Activated CD4-positive, alpha-beta T cell treated with anti-CD3 and anti-CD28 coated beads for 36 hours (primary cell): ENCODE results near the gene CIAO1. TPM values are rescaled to one million over a fixed set of nuclear protein-coding genes. Genes with fewer than 3 reads are reported as not detected.
"Not testable (repeated sequence)": the region's sequence is repeated elsewhere in the genome, so short reads cannot be mapped to it uniquely, and the experiment has no call there.

Experiments used
- ATAC-seq: fragments of 200-7000 bp; cut with Tn5 transposase; one replicate; pipeline ENCODE4 v1.10.0; 2021; ENCODE audit warnings: mild to moderate bottlenecking, moderate library complexity
- CTCF ChIA-PET: fragments of 350-600 bp; sonication (Branson Sonifier 250); formaldehyde crosslinking; loops from one replicate; lab custom pipeline; 2021; ENCODE audit warnings: antibody characterized with exemption; lab: Charles Lee
- POLR2A ChIA-PET: fragments of 350-600 bp; sonication (Branson Sonifier 250); formaldehyde crosslinking; loops from one replicate; lab custom pipeline; 2021; ENCODE audit warnings: antibody characterized with exemption, inconsistent platforms; lab: Charles Lee
- DNase-seq: peaks from one replicate; pipeline ENCODE4 v3.0.0-alpha.2; 2020
- H3K27ac Mint-ChIP-seq: one replicate; pipeline ENCODE4 v1.8.0; 2021; ENCODE audit warnings: mixed read lengths
- H3K27me3 Mint-ChIP-seq: one replicate; pipeline ENCODE4 v1.8.0; 2021; ENCODE audit warnings: mixed read lengths
- H3K36me3 Mint-ChIP-seq: one replicate; pipeline ENCODE4 v1.8.0; 2021; ENCODE audit warnings: low read depth, mixed read lengths
- H3K4me1 Mint-ChIP-seq: one replicate; pipeline ENCODE4 v1.8.0; 2021; ENCODE audit warnings: mixed read lengths
- H3K4me3 Mint-ChIP-seq: one replicate; pipeline ENCODE4 v1.8.0; 2021; ENCODE audit warnings: mild to moderate bottlenecking, moderate library complexity, mixed read lengths
- H3K9me3 Mint-ChIP-seq: one replicate; pipeline ENCODE4 v1.8.0; 2021; ENCODE audit warnings: low read depth, mixed read lengths
- intact Hi-C, 2 experiments: fragments of 100-400 bp; cut with DNase I in 1 of 2; cut with micrococcal nuclease in 1 of 2; formaldehyde crosslinking; loops; one replicate each; pipeline versions ENCODE4 v1.14.2 to v1.15.1; 2022 to 2024; cut with DNase I, micrococcal nuclease
- total RNA-seq, 2 experiments: library from RNA; stranded (reverse); gene quantifications; one replicate each; pipeline ENCODE4 v1.2.3, GENCODE V29; 2021

Gene CIAO1
- 10 to 100 TPM; 72.1 to 77.6 TPM for total RNA-seq

DNA sequence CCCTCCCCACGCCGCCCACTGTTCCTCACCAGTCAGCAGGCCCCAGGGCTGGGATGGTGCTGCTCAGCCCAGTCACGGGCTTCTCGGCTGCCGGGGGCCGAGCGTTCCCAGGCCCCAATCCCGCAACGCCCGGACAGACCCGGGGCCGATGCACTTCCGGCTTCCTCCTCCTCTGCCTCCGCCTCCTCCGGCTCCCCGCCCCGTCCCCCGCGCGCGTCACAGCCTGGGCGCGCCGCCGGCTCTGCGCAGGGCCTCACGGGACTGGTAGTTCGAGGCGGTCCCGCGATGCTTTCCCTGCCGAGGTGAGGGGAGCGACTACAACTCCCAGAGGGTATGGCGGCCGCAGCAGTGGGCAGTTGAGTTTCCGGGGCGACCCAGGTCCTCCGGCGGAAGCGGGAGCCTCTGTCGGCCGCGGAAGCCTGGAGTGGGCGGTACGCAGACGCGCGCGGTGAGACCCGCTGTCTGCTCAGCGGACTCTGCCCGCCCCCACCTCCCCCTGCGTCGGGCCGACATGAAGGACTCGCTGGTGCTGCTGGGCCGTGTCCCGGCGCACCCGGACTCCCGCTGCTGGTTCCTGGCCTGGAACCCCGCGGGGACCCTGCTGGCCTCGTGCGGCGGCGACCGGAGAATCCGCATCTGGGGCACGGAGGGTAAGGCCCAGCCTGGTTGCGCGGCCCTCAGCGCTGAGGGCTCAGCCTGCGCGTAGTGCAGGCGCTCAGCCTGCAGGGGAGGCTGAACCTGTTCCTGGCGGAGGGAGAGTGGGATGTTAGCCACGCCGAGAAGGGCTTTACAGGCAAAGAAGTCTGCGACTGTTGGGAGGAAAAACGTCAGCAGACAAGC, at the start of gene CIAO1, which contains the start of gene TMEM127:
TSS of gene CIAO1 (plus strand) at position 386 of the 840 bp plus-strand sequence. CDS start at position 512, 126 bp downstream.
TSS of gene TMEM127 (minus strand) at position 158 of the 840 bp plus-strand sequence. CDS start 616 bp downstream, outside the sequence.
- Mint-ChIP-seq H3K4me3 (peak within 1 kb of the TSS; percentile 99), H3K27me3 (no peaks in the 10 kb centered on the region), H3K36me3 (peaks cover 35% of the 10 kb centered on the region), H3K27ac (peak within 1 kb of the TSS; percentile 99), H3K9me3 (no peaks in the 10 kb centered on the region), H3K4me1 (peaks cover 57% of the 10 kb centered on the region)
- intact Hi-C loops = loop anchor here (1.0 to 10.0 kb wide), 24 partner anchors 24 to 1399 kb away; partner anchors contain the start of genes ADRA2B (in 2 of the 2), SNRNP200 (in 2 of the 2), STARD7 (in 2 of the 2) and ACTR1B (in 1 of the 2)
- POLR2A ChIA-PET = interaction anchor here (1.2 kb wide), 1 partner anchor 65 kb away, joined by 5 read pairs; no protein-coding TSS in a partner anchor
- peak; percentile 94 for ATAC-seq
- CTCF ChIA-PET = interaction anchor here (0.7 to 1.9 kb wide), 7 partner anchors 14 to 127 kb away, joined by 3 to 10 read pairs (median 6); partner anchors contain the start of genes ASTL and STARD7
- peak; percentile 99 for DNase-seq

DNA sequence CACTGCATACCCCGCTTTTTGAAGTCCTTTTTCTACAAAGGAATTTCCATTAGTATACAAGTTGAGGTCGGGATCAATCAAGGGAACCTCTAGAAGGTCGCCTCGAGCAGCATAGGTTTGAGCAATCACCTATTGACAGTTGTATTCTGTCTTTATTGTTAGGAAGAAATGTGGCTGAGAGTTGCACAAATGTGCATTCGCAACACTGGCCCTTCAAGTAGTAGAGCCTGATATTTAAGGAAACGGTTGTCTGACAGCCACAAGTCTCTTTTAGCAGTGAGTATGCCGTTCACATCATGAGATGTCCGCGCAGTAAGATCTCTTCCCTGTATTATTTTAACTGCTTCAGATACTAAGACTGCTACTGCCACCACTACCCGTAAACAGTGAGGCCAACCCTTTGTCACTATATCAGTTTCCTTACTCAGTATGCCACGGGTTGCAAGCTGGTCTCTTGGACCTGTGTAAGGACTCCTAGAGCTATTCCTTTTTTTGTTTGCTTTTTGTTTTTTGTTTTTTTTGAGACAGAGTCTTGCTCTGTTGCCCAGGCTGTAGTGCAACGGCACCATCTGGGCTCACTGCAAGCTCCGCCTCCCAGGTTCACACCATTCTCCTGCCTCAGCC, 47.4 kb upstream of the CIAO1 start:
- POLR2A ChIA-PET = no interaction called here
- Mint-ChIP-seq H3K9me3 (no peaks in the 10 kb centered on the region), H3K27ac (no peak overlapping the region), H3K4me3 (no peak overlapping the region), H3K4me1 (no peaks in the 10 kb centered on the region), H3K27me3 (no peaks in the 10 kb centered on the region), H3K36me3 (no peaks in the 10 kb centered on the region)
- CTCF ChIA-PET = interaction anchor here (1.4 to 1.8 kb wide), 2 partner anchors 11 to 29 kb away, joined by 3 read pairs; no protein-coding TSS in a partner anchor
- DNase-seq = no peak
- intact Hi-C loops = no loop called here
- ATAC-seq = no peak

DNA sequence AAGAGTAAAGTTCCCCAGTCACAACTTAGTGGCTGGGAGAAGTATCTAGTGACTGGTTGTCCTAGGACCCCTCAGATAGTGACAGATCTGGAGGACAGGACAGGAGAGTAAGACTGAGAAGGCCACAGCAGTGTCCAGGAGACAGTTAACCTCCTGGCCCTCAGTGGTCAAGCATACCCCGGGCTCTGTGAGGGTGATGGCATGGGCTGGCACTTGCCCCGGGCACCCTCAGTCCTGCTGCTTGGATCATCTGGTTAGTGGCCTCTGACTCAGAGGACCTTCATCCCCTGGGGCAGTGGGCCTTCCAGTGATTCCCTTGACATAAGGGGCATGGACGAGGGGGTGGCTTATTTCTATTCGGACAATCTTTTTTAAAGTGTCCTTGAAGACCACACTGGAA, 46.1 kb upstream of the CIAO1 start:
- intact Hi-C loops, POLR2A ChIA-PET, H3K4me3 Mint-ChIP-seq, H3K4me1 Mint-ChIP-seq, ATAC-seq, H3K9me3 Mint-ChIP-seq, H3K27me3 Mint-ChIP-seq, H3K36me3 Mint-ChIP-seq, DNase-seq, H3K27ac Mint-ChIP-seq: not testable (repeated sequence)
- CTCF ChIA-PET = interaction anchor here (0.9 kb wide), 1 partner anchor 8 kb away, joined by 3 read pairs; no protein-coding TSS in a partner anchor

DNA sequence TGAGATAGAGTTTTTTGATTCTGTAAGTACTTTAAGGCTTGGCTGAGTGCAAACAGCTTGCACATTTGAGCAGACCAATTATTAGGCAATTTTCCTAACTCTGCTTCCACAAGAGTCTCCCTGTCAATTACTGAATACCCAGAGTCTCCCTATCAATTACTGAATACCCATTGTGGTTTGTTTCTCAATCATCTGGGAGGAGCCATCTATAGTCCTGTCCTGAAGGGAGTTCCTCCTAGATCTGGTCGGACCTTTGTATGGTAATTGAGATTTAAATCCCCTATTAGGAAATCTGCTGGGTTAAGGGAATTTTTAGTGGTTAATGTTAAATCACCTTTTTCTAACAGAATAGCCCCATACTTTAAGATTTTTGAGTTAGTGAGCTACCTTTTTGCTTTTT, 44.9 kb upstream of the CIAO1 start:
- POLR2A ChIA-PET, intact Hi-C loops, DNase-seq, ATAC-seq, H3K36me3 Mint-ChIP-seq, H3K4me3 Mint-ChIP-seq, H3K4me1 Mint-ChIP-seq, H3K27me3 Mint-ChIP-seq, H3K9me3 Mint-ChIP-seq, CTCF ChIA-PET, H3K27ac Mint-ChIP-seq: not testable (repeated sequence)

DNA sequence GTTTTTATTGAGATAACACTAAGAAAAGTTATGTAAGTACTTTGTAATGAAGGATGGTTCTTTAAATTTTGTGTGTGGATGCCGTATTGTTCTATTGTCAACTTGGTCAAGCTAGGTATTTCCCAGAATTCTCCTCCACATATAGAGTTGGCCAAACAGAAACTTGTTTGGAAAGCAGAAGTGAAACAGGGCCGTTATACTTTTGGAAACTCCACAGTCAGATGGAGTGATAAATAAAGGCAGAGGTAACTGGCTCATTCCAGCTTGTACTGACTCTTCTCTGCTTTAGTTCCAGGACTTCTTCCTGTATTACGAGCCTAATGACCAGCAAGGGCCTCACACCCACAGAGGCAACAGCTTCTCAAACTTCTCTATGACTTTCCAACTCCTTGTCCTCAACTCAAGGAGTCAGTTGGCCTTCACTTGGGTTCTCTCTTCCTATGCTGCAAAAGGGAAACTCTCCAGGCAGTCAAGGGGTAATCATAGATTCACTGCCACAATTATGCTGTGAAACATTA, 41.0 kb upstream of the CIAO1 start:
- ChIA-PET CTCF (no interaction called here), POLR2A (no interaction called here)
- Mint-ChIP-seq H3K27me3 (no peaks in the 10 kb centered on the region), H3K4me3 (no peak overlapping the region), H3K4me1 (peaks cover 8% of the 10 kb centered on the region), H3K27ac (peak overlapping the region; percentile 10), H3K36me3 (no peaks in the 10 kb centered on the region), H3K9me3 (no peaks in the 10 kb centered on the region)
- DNase-seq (no peak), ATAC-seq (peak; percentile 36)
- intact Hi-C loops = no loop called here

DNA sequence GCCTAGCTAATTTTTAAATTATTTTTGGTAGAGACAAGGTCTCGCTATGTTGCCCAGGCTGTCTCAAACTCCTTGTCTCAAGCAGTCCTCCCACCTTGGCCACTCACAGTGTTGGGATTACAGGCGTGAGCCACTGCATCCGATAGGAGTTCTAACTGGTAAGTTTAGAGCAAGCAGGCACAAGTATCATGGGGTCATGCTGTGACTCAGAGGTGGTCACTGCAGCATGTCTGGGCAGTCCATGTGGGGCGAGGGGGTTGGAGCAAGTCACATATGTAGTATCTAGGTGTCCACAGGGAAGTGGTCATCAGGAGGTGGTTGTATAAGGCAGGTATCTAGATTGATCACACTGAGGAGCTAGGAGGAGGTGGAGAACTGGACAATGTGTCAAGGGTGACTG, 34.7 kb upstream of the CIAO1 start:
- Mint-ChIP-seq H3K27ac (no peak overlapping the region), H3K36me3 (no peaks in the 10 kb centered on the region), H3K4me3 (no peak overlapping the region), H3K27me3 (no peaks in the 10 kb centered on the region), H3K4me1 (no peaks in the 10 kb centered on the region), H3K9me3 (no peaks in the 10 kb centered on the region)
- intact Hi-C loops = no loop called here
- no peak for ATAC-seq
- no peak for DNase-seq
- ChIA-PET CTCF (interaction anchor here (0.6 kb wide), 1 partner anchor 144 kb away, joined by 3 read pairs; no protein-coding TSS in a partner anchor), POLR2A (no interaction called here)

DNA sequence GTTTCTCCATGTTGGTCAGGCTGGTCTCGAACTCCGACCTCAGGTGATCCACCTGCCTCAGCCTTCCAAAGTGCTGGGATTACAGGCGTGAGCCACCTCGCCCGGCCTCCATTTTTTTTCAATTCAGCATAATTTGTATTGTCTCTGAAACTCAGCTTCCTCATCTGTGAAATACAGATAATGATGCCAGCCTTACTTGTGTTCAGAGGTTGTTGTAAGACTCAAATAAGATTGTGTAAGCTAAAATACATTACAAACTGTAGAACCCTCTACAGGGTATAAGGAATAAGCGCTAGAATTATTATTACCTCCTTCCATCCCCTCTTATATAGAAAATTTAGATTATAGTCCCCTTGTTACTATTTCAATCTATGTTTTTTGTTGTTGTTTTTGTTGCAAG, 32.6 kb upstream of the CIAO1 start:
- Mint-ChIP-seq H3K4me3 (no peak overlapping the region), H3K36me3 (no peaks in the 10 kb centered on the region), H3K27ac (no peak overlapping the region), H3K27me3 (no peaks in the 10 kb centered on the region), H3K4me1 (no peaks in the 10 kb centered on the region), H3K9me3 (no peaks in the 10 kb centered on the region)
- DNase-seq (no peak), ATAC-seq (no peak)
- intact Hi-C loops = no loop called here
- ChIA-PET POLR2A (no interaction called here), CTCF (interaction anchor here (0.7 to 1.3 kb wide), 4 partner anchors 24 to 117 kb away, joined by 3 to 5 read pairs (median 4); no protein-coding TSS in a partner anchor)

DNA sequence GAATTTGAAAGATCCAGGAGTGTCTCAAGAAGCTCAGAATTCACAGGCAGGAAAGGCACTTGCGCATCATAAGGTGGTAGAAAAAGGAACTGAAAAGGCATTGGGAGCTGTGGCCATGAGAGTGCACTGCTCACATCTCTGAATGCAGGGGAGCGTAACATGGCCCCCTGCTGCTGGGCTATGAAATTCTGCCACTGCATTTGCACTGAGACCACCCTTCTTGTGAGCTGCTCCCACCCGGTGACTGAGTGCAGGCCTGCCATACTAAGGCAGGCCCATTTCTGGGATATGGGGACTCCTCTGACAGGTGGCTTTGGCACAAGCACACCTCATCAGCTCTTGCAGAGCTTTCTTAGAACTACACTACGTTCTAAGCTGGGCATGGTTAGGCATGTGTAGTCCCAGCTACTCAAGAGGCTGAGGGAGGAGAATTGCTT, 32.1 kb upstream of the CIAO1 start:
- Mint-ChIP-seq H3K27ac (no peak overlapping the region), H3K36me3 (no peaks in the 10 kb centered on the region), H3K27me3 (no peaks in the 10 kb centered on the region), H3K4me3 (no peak overlapping the region), H3K4me1 (no peaks in the 10 kb centered on the region), H3K9me3 (no peaks in the 10 kb centered on the region)
- ChIA-PET POLR2A (no interaction called here), CTCF (interaction anchor here (0.8 to 1.0 kb wide), 2 partner anchors 11 to 60 kb away, joined by 3 to 5 read pairs; no protein-coding TSS in a partner anchor)
- ATAC-seq = no peak
- intact Hi-C loops = no loop called here
- DNase-seq = no peak

DNA sequence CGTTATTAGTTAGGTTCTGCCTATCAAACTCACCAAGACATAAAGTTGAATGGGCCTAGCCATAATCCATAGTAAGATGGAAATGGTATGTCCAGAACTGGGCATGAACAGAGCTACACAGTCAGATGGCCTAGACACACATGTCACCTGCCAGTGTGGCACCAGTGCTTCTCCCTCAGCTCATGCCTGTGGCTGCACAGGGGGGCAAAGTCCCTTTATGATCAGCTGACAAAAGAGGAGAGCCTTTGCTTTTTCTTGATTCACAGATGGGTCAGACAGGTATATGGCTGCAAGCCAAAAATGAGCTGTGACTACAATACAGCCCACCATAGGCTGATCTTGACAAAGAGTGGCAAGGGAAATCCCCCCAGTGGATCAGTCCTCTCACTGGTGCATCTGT, 29.1 kb upstream of the CIAO1 start:
- ATAC-seq = no peak
- Mint-ChIP-seq H3K27me3 (no peaks in the 10 kb centered on the region), H3K9me3 (no peaks in the 10 kb centered on the region), H3K4me1 (peaks cover 10% of the 10 kb centered on the region), H3K4me3 (no peak overlapping the region), H3K27ac (no peak overlapping the region), H3K36me3 (no peaks in the 10 kb centered on the region)
- CTCF ChIA-PET = interaction anchor here (0.6 to 0.9 kb wide), 2 partner anchors 14 to 64 kb away, joined by 3 read pairs; no protein-coding TSS in a partner anchor
- POLR2A ChIA-PET = no interaction called here
- DNase-seq = no peak
- intact Hi-C loops = loop anchor here in 1 of 2 experiments (2.0 kb wide), 1 partner anchor 20 kb away; no protein-coding TSS in a partner anchor

DNA sequence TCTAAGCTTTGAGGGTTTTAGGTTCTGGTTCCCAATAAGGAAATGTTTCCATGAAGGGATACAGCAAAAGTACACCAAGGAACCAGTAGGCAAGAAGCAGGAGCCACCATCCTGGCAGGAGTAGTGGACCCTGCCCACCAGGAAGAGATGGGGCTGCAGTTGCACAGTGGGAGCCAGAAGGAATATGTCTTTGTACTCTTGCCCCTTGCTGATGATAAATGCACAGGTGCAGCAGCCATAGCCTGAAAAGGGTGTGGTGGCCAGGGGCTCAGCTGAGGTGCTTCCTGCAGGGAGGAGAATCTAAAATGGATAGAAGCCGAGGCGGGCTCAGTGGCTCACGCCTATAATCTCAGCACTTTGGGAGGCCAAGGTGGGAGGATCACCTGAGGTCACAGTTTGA, 27.8 kb upstream of the CIAO1 start:
- Mint-ChIP-seq H3K4me3 (no peak overlapping the region), H3K27me3 (no peaks in the 10 kb centered on the region), H3K9me3 (no peaks in the 10 kb centered on the region), H3K27ac (no peak overlapping the region), H3K4me1 (peaks cover 24% of the 10 kb centered on the region), H3K36me3 (peaks cover 6% of the 10 kb centered on the region)
- DNase-seq (no peak), ATAC-seq (no peak)
- ChIA-PET POLR2A (no interaction called here), CTCF (no interaction called here)
- intact Hi-C loops = no loop called here

DNA sequence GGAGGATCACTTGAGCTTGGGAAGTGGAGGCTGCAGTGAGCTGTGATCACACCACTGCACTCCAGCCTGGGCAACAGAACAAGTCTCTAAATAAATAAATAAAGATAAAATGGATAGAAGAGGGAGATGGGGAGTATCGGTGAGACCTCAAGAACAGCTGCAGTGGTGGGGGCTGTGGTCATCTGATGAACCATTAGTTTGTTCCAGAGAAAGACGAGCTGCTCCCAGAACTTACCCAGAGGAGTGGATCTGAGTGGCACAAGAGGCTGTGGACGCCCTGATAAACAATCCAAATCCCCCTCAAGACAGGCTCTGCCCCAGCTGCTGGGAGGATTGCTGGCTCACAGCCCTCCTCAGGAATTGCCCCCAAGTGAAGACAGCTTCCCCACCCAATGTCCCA, 26.9 kb upstream of the CIAO1 start:
- H3K4me1 Mint-ChIP-seq = peaks cover 25% of the 10 kb centered on the region
- no peaks in the 10 kb centered on the region for H3K27me3 Mint-ChIP-seq
- no peak overlapping the region for H3K27ac Mint-ChIP-seq
- ChIA-PET POLR2A (interaction anchor here (0.7 kb wide), 1 partner anchor 71 kb away, joined by 3 read pairs; no protein-coding TSS in a partner anchor), CTCF (interaction anchor here (0.8 kb wide), 1 partner anchor 122 kb away, joined by 3 read pairs; no protein-coding TSS in a partner anchor)
- intact Hi-C loops = no loop called here
- ATAC-seq (no peak), DNase-seq (no peak)
- peaks cover 6% of the 10 kb centered on the region for H3K36me3 Mint-ChIP-seq
- no peak overlapping the region for H3K4me3 Mint-ChIP-seq
- no peaks in the 10 kb centered on the region for H3K9me3 Mint-ChIP-seq
